ENCODE results near the gene E4F1. TPM values are rescaled to one million over a fixed set of nuclear protein-coding genes. Genes with fewer than 3 reads are reported as not detected.

Gene E4F1
- total RNA-seq, 1 donor from 2014 or later, result 37.4 TPM

- Mint-ChIP-seq H3K27me3 (ENCODE audit: insufficient read depth) (no peaks in the 10 kb centered on the region), H3K36me3 (ENCODE audit: low read depth) (peaks cover 24% of the 10 kb centered on the region), H3K27ac (no peak within 1 kb of the TSS), H3K4me1 (ENCODE audit: low read depth) (peaks cover 29% of the 10 kb centered on the region), H3K9me3 (no peaks in the 10 kb centered on the region), H3K4me3 (peak within 1 kb of the TSS; percentile 87)
- no peak for DNase-seq (ENCODE audit: low spot score)
- intact Hi-C loops (cut with micrococcal nuclease), result loop anchor here (10.0 kb wide), 1 partner anchor 134 kb away; the partner anchor contains the start of gene ABCA3
Observed at GRCh38 chr16:2210386-2211365, 12.7 kb upstream of the E4F1 start, which contains the start of gene BRICD5. TSS of gene BRICD5 (minus strand) at chr16:2210863. CDS start at chr16:2210833, 30 bp downstream.

- intact Hi-C loops (cut with micrococcal nuclease), result loop anchor here (10.0 kb wide), 1 partner anchor 133 kb away; the partner anchor contains the start of gene ABCA3
- no peaks in the 10 kb centered on the region for H3K27me3 Mint-ChIP-seq (ENCODE audit: insufficient read depth)
- DNase-seq (ENCODE audit: low spot score), result no peak
- peaks cover 22% of the 10 kb centered on the region for H3K36me3 Mint-ChIP-seq (ENCODE audit: low read depth)
- H3K27ac Mint-ChIP-seq, result no peak overlapping the region
- peak overlapping the region; percentile 87 for H3K4me3 Mint-ChIP-seq
- H3K9me3 Mint-ChIP-seq, result no peaks in the 10 kb centered on the region
- peaks cover 28% of the 10 kb centered on the region for H3K4me1 Mint-ChIP-seq (ENCODE audit: low read depth)
Observed at GRCh38 chr16:2211923-2212347, 11.5 kb upstream of the E4F1 start.

GRCh38 chr16:2212362-2213324 is 10.7 kb upstream of the E4F1 start:
- Mint-ChIP-seq H3K36me3 (ENCODE audit: low read depth) (peaks cover 17% of the 10 kb centered on the region), H3K4me3 (peak overlapping the region; percentile 87), H3K4me1 (ENCODE audit: low read depth) (peaks cover 21% of the 10 kb centered on the region), H3K27me3 (ENCODE audit: insufficient read depth) (no peaks in the 10 kb centered on the region), H3K9me3 (no peaks in the 10 kb centered on the region), H3K27ac (peak overlapping the region; percentile 65)
- intact Hi-C loops (cut with micrococcal nuclease), result loop anchor here (10.0 kb wide), 1 partner anchor 132 kb away; the partner anchor contains the start of gene ABCA3
- no peak for DNase-seq (ENCODE audit: low spot score)

GRCh38 chr16:2213817-2214718 is 9.3 kb upstream of the E4F1 start:
- Mint-ChIP-seq H3K27me3 (ENCODE audit: insufficient read depth) (no peaks in the 10 kb centered on the region), H3K27ac (peak overlapping the region; percentile 65), H3K4me3 (peak overlapping the region; percentile 87), H3K9me3 (no peaks in the 10 kb centered on the region), H3K36me3 (ENCODE audit: low read depth) (peaks cover 15% of the 10 kb centered on the region), H3K4me1 (ENCODE audit: low read depth) (peaks cover 18% of the 10 kb centered on the region)
- intact Hi-C loops (cut with micrococcal nuclease), result loop anchor here (2.0 to 10.0 kb wide), 2 partner anchors 55 to 131 kb away; partner anchors contain the start of genes ABCA3 and RNPS1
- no peak for DNase-seq (ENCODE audit: low spot score)

- Mint-ChIP-seq H3K4me3 (peak within 1 kb of the TSS; percentile 90), H3K27me3 (ENCODE audit: insufficient read depth) (no peaks in the 10 kb centered on the region), H3K36me3 (ENCODE audit: low read depth) (peaks cover 14% of the 10 kb centered on the region), H3K27ac (peak within 1 kb of the TSS; percentile 88), H3K4me1 (ENCODE audit: low read depth) (peaks cover 18% of the 10 kb centered on the region), H3K9me3 (no peaks in the 10 kb centered on the region)
- intact Hi-C loops (cut with micrococcal nuclease), result loop anchor here (2.0 to 10.0 kb wide), 2 partner anchors 54 to 130 kb away; partner anchors contain the start of genes ABCA3 and RNPS1
- no peak for DNase-seq (ENCODE audit: low spot score)
Observed at GRCh38 chr16:2214719-2214968, 8.7 kb upstream of the E4F1 start, which contains the start of gene PGP. TSS of gene PGP (minus strand) at chr16:2214840. CDS start at chr16:2214777, 63 bp downstream.

GRCh38 chr16:2216330-2216729 is 7.1 kb upstream of the E4F1 start:
- Mint-ChIP-seq H3K9me3 (no peaks in the 10 kb centered on the region), H3K36me3 (ENCODE audit: low read depth) (peaks cover 14% of the 10 kb centered on the region)

GRCh38 chr16:2223942-2224486 is 623 bp downstream of the E4F1 start:
- H3K9me3 Mint-ChIP-seq, result no peaks in the 10 kb centered on the region

More at GRCh38 chr16:2216330-2216729, 7.1 kb upstream of the E4F1 start:
- H3K27me3 Mint-ChIP-seq (ENCODE audit: insufficient read depth), result no peaks in the 10 kb centered on the region
- no peak for DNase-seq (ENCODE audit: low spot score)
- peak overlapping the region; percentile 90 for H3K4me3 Mint-ChIP-seq
- intact Hi-C loops (cut with micrococcal nuclease), result loop anchor here (10.0 kb wide), 1 partner anchor 128 kb away; the partner anchor contains the start of gene ABCA3
- peaks cover 18% of the 10 kb centered on the region for H3K4me1 Mint-ChIP-seq (ENCODE audit: low read depth)
- H3K27ac Mint-ChIP-seq, result peak overlapping the region; percentile 65

GRCh38 chr16:2226245-2226793 is 2.9 kb downstream of the E4F1 start:
- Mint-ChIP-seq H3K36me3 (ENCODE audit: low read depth) (peaks cover 4% of the 10 kb centered on the region), H3K4me3 (peak overlapping the region; percentile 42), H3K4me1 (ENCODE audit: low read depth) (peaks cover 9% of the 10 kb centered on the region), H3K27me3 (ENCODE audit: insufficient read depth) (no peaks in the 10 kb centered on the region), H3K27ac (no peak overlapping the region), H3K9me3 (no peaks in the 10 kb centered on the region)
- DNase-seq (ENCODE audit: low spot score), result no peak
- intact Hi-C loops (cut with micrococcal nuclease), result no loop called here

More at GRCh38 chr16:2223942-2224486, 623 bp downstream of the E4F1 start:
- Mint-ChIP-seq H3K36me3 (ENCODE audit: low read depth) (no peaks in the 10 kb centered on the region), H3K4me3 (peak overlapping the region; percentile 87), H3K27ac (peak overlapping the region; percentile 77), H3K27me3 (ENCODE audit: insufficient read depth) (no peaks in the 10 kb centered on the region), H3K4me1 (ENCODE audit: low read depth) (peaks cover 9% of the 10 kb centered on the region)
- peak; percentile 19 for DNase-seq (ENCODE audit: low spot score)
- intact Hi-C loops (cut with micrococcal nuclease), result loop anchor here (1.0 to 2.0 kb wide), 9 partner anchors 9 to 803 kb away; partner anchors contain the start of genes ECI1, MLST8, NUBP2 and RNPS1

- intact Hi-C loops (cut with micrococcal nuclease), result no loop called here
- H3K4me1 Mint-ChIP-seq (ENCODE audit: low read depth), result peaks cover 9% of the 10 kb centered on the region
- H3K27ac Mint-ChIP-seq, result no peak overlapping the region
- no peaks in the 10 kb centered on the region for H3K27me3 Mint-ChIP-seq (ENCODE audit: insufficient read depth)
- no peak overlapping the region for H3K4me3 Mint-ChIP-seq
- H3K36me3 Mint-ChIP-seq (ENCODE audit: low read depth), result peaks cover 4% of the 10 kb centered on the region
- DNase-seq (ENCODE audit: low spot score), result no peak
- H3K9me3 Mint-ChIP-seq, result no peaks in the 10 kb centered on the region
Observed at GRCh38 chr16:2226918-2227317, 3.5 kb downstream of the E4F1 start.

- intact Hi-C loops (cut with micrococcal nuclease), result no loop called here
- no peaks in the 10 kb centered on the region for H3K9me3 Mint-ChIP-seq
- H3K36me3 Mint-ChIP-seq (ENCODE audit: low read depth), result peaks cover 4% of the 10 kb centered on the region
Observed at GRCh38 chr16:2228161-2228824, 4.9 kb downstream of the E4F1 start.

GRCh38 chr16:2229091-2229490 is 5.7 kb downstream of the E4F1 start:
- H3K27ac Mint-ChIP-seq, result no peak overlapping the region
- H3K9me3 Mint-ChIP-seq, result no peaks in the 10 kb centered on the region
- H3K4me3 Mint-ChIP-seq, result no peak overlapping the region
- peaks cover 4% of the 10 kb centered on the region for H3K36me3 Mint-ChIP-seq (ENCODE audit: low read depth)
- DNase-seq (ENCODE audit: low spot score), result no peak
- intact Hi-C loops (cut with micrococcal nuclease), result no loop called here
- H3K4me1 Mint-ChIP-seq (ENCODE audit: low read depth), result peaks cover 9% of the 10 kb centered on the region
- no peaks in the 10 kb centered on the region for H3K27me3 Mint-ChIP-seq (ENCODE audit: insufficient read depth)

More at GRCh38 chr16:2228161-2228824, 4.9 kb downstream of the E4F1 start:
- no peak for DNase-seq (ENCODE audit: low spot score)
- Mint-ChIP-seq H3K4me1 (ENCODE audit: low read depth) (peaks cover 9% of the 10 kb centered on the region), H3K27ac (no peak overlapping the region), H3K27me3 (ENCODE audit: insufficient read depth) (no peaks in the 10 kb centered on the region), H3K4me3 (no peak overlapping the region)
